ENCODE data around the gene SYNE1. TPM values are rescaled to one million over a fixed set of nuclear protein-coding genes. Genes with fewer than 3 reads are reported as not detected.
A peak's percentile ranks its signal among the peaks of the same experiment; 100 is the strongest.

The SYNE1 gene
- total RNA-seq, 4 donors from 2014 or later: 120 to 163 (median 137) TPM

DNA sequence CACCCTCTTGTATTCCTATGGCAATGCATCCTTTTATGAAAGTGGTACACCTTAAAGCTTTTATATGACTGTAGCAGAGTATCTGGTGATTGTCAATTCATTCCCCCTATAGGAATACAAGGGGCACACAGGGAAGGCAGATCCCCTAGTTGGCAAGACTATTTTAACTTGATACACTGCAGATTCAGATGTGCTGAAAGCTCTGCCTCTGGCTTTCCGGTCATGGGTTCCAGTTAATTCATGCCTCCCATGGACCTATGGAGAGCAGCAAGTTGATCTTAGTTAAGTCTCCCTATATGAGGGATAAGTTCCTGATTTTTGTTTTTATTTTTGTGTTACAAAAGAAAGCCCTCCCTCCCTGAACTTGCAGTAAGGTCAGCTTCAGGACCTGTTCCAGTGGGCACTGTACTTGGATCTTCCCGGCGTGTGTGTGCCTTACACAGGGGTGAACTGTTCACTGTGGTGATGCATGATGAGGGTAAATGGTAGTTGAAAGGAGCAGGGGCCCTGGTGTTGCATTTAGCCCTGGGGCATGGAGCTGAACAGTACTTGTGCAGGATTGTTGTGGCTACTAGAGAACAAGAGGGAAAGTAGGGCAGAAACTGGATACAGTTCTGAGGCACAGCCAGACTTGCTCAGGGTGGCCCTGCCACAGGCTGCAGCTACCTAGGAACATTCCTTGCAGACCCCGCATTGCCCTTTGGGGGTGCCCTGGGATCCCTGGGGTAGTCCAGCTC, 537.5 kb downstream of the SYNE1 start:
- Histone ChIP-seq H3K4me1 (peaks cover 0 to 3% (median 0%) of the 10 kb centered on the region in 4 donors), H3K36me3 (no peaks in the 10 kb centered on the region), H3K4me3 (no peak overlapping the region), H3K9me3 (no peaks in the 10 kb centered on the region), H3K27me3 (no peaks in the 10 kb centered on the region), H3K27ac (peak overlapping the region in 1 of 4 donors; percentile 9)
- TF ChIP-seq EP300 (IDR thresholded peaks at IDR 0.05) (no peak), POLR2A (IDR thresholded peaks at IDR 0.05) (no peak)
- TF ChIP-seq, protein P1, sequence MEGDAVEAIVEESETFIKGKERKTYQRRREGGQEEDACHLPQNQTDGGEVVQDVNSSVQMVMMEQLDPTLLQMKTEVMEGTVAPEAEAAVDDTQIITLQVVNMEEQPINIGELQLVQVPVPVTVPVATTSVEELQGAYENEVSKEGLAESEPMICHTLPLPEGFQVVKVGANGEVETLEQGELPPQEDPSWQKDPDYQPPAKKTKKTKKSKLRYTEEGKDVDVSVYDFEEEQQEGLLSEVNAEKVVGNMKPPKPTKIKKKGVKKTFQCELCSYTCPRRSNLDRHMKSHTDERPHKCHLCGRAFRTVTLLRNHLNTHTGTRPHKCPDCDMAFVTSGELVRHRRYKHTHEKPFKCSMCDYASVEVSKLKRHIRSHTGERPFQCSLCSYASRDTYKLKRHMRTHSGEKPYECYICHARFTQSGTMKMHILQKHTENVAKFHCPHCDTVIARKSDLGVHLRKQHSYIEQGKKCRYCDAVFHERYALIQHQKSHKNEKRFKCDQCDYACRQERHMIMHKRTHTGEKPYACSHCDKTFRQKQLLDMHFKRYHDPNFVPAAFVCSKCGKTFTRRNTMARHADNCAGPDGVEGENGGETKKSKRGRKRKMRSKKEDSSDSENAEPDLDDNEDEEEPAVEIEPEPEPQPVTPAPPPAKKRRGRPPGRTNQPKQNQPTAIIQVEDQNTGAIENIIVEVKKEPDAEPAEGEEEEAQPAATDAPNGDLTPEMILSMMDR (IDR thresholded peaks at IDR 0.05): no peak
- no peak for DNase-seq (ENCODE audit: low spot score in 2 of 2)
- WGBS, 2 donors: 70 to 79% methylated on average over 4 of the region's 4 CpGs

DNA sequence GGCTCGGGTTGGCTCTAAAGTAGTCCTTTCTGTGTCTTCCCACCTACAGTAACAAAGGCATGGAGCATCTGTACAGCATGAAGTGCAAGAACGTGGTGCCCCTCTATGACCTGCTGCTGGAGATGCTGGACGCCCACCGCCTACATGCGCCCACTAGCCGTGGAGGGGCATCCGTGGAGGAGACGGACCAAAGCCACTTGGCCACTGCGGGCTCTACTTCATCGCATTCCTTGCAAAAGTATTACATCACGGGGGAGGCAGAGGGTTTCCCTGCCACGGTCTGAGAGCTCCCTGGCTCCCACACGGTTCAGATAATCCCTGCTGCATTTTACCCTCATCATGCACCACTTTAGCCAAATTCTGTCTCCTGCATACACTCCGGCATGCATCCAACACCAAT, 538.5 kb downstream of the SYNE1 start:
- TF ChIP-seq EP300 (IDR thresholded peaks at IDR 0.05) (no peak), POLR2A (IDR thresholded peaks at IDR 0.05) (no peak)
- TF ChIP-seq, protein P1 (IDR thresholded peaks at IDR 0.05): no peak
- Histone ChIP-seq H3K27ac (no peak overlapping the region), H3K9me3 (no peaks in the 10 kb centered on the region), H3K36me3 (no peaks in the 10 kb centered on the region), H3K4me3 (no peak overlapping the region), H3K4me1 (peaks cover 0 to 3% (median 0%) of the 10 kb centered on the region in 4 donors), H3K27me3 (no peaks in the 10 kb centered on the region)
- no peak for DNase-seq (ENCODE audit: low spot score in 2 of 2)
- 89 to 93% methylated on average over 14 of the region's 14 CpGs for WGBS, 2 donors

DNA sequence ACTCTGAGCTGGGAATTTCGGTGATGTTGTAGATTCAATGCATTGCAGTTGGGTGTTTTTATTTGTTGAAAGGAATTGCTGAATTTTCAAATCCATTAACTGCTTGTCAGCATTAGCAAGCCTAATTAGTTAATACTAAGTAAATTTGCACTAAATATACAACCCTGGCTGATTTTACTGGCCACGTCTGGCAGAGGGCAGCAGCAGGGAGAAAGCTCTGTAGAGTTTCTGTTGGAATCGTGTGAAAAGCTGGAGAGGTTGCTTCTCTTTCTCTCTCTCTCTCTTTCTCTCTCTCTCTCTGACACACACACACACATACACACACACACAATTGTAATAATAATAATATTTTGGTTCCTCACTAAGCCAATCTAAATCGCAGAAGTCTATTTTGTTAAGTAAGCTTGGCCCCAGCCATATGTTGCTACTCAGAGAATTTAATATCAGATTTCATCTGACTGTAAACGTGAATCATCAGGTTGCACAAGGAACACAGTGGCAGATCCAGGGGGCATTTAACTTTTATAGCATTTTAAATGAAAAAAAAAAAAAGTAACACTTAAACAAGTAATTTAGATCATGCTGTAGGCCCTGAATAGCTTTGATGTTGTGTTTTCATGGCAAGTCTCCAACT, 540.2 kb downstream of the SYNE1 start:
- Histone ChIP-seq H3K27me3 (no peaks in the 10 kb centered on the region), H3K4me3 (no peak overlapping the region), H3K36me3 (no peaks in the 10 kb centered on the region), H3K9me3 (no peaks in the 10 kb centered on the region), H3K27ac (no peak overlapping the region), H3K4me1 (peaks cover 0 to 3% (median 0%) of the 10 kb centered on the region in 4 donors)
- DNase-seq (ENCODE audit: low spot score in 2 of 2): no peak
- 40 to 44% methylated on average over 5 of the region's 5 CpGs for WGBS, 2 donors
- TF ChIP-seq, protein P1 (IDR thresholded peaks at IDR 0.05): no peak
- TF ChIP-seq EP300 (IDR thresholded peaks at IDR 0.05) (no peak), POLR2A (IDR thresholded peaks at IDR 0.05) (no peak)

DNA sequence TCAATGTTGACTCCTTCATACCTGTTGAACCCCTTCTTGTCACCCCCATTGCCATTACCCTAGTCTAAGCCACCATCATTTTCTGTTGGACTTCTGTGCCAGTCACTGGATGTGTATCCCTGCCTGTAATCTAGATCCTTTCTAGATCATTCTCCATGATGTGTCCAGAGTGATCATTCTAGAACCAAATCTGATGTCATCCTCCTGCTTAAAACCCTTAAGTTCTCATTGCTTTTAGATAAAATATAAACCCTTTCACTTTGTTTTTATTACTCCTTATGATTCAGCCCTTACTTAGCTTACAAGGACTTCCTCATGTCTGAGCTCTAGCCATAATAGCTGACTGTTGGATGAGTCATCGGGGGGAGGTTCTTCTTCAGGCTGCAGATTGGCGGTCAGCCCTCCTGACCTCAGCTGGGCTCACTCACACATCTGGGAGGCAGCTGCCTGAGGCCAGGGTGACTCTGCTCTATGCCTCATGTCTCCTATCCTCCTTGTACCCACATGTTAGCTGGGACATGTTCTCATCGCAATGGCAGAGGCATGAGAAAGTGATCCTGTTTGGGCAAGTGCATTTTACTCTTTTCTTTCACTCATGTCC, 542.1 kb downstream of the SYNE1 start:
- TF ChIP-seq EP300 (IDR thresholded peaks at IDR 0.05) (peak in 1 of 2 donors; percentile 54), POLR2A (IDR thresholded peaks at IDR 0.05) (no peak)
- TF ChIP-seq, protein P1 (IDR thresholded peaks at IDR 0.05): no peak
- Histone ChIP-seq H3K4me1 (peaks cover 0 to 3% (median 0%) of the 10 kb centered on the region in 4 donors), H3K36me3 (no peaks in the 10 kb centered on the region), H3K9me3 (no peaks in the 10 kb centered on the region), H3K27ac (peak overlapping the region in 2 of 4 donors; percentile 68 to 70), H3K4me3 (no peak overlapping the region), H3K27me3 (no peaks in the 10 kb centered on the region)
- peak; percentile 52 to 75 for DNase-seq (ENCODE audit: low spot score in 2 of 2)
- WGBS, 2 donors: 56 to 63% methylated on average over 3 of the region's 3 CpGs

DNA sequence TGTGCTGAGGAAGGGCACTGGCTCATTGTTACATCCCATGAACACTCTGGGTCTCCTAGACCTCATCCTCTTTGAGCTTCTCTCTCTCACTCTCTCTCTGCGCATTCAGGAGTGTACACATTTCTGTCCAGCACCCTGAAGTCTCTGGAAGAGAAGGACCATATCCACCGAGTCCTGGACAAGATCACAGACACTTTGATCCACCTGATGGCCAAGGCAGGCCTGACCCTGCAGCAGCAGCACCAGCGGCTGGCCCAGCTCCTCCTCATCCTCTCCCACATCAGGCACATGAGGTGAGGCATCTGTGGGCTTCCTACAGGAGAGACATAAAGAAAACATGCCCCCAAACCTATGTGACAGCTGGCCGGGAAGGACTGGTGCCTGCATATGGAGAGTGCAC, 542.9 kb downstream of the SYNE1 start:
- no peak for DNase-seq (ENCODE audit: low spot score in 2 of 2)
- 82 to 93% methylated on average over 4 of the region's 4 CpGs for WGBS, 2 donors
- no peaks in the 10 kb centered on the region for H3K36me3 ChIP-seq
- no peaks in the 10 kb centered on the region for H3K9me3 ChIP-seq
- no peaks in the 10 kb centered on the region for H3K27me3 ChIP-seq
- H3K27ac ChIP-seq: no peak overlapping the region
- TF ChIP-seq, protein P1 (IDR thresholded peaks at IDR 0.05): no peak
- TF ChIP-seq POLR2A (IDR thresholded peaks at IDR 0.05) (no peak), EP300 (IDR thresholded peaks at IDR 0.05) (no peak)
- H3K4me1 ChIP-seq: peaks cover 0 to 3% (median 0%) of the 10 kb centered on the region in 4 donors
- H3K4me3 ChIP-seq: no peak overlapping the region
